ENCODE data around the gene THBS1.
A peak's percentile ranks its signal among the peaks of the same experiment; 100 is the strongest.

Gene THBS1

GRCh38 chr15:39609166-39609916, 28.5 kb downstream of the THBS1 start:
- DNase-seq: no peak

- no peak for DNase-seq
These were observed 29.8 kb downstream of the THBS1 start for GRCh38 chr15:39610665-39611064.

GRCh38 chr15:39613271-39613670, 32.4 kb downstream of the THBS1 start:
- DNase-seq: no peak

GRCh38 chr15:39613861-39614260, 33.0 kb downstream of the THBS1 start:
- DNase-seq: no peak

GRCh38 chr15:39616731-39617455, 36.0 kb downstream of the THBS1 start:
- DNase-seq: no peak

- no peak for DNase-seq
These were observed 37.4 kb downstream of the THBS1 start for GRCh38 chr15:39618063-39618823.

- peak; percentile 33 for DNase-seq
These were observed 40.3 kb downstream of the THBS1 start for GRCh38 chr15:39621210-39621609.

GRCh38 chr15:39621976-39622375, 41.1 kb downstream of the THBS1 start:
- DNase-seq: peak; percentile 81

GRCh38 chr15:39622660-39623516, 42.0 kb downstream of the THBS1 start:
- DNase-seq: no peak

- no peak for DNase-seq
These were observed 42.7 kb downstream of the THBS1 start for GRCh38 chr15:39623529-39623931.

- DNase-seq: no peak
These were observed 43.9 kb downstream of the THBS1 start for GRCh38 chr15:39624806-39625205.

- no peak for DNase-seq
These were observed 44.6 kb downstream of the THBS1 start for GRCh38 chr15:39625451-39625850.

- DNase-seq: no peak
These were observed 45.0 kb downstream of the THBS1 start for GRCh38 chr15:39625856-39626255.

GRCh38 chr15:39627451-39628143, 46.7 kb downstream of the THBS1 start:
- DNase-seq: no peak

GRCh38 chr15:39628144-39628508, 47.2 kb downstream of the THBS1 start:
- no peak for DNase-seq

GRCh38 chr15:39628546-39629257, 47.8 kb downstream of the THBS1 start:
- DNase-seq: no peak

GRCh38 chr15:39629371-39629770, 48.5 kb downstream of the THBS1 start:
- no peak for DNase-seq

GRCh38 chr15:39629906-39630305, 49.0 kb downstream of the THBS1 start:
- no peak for DNase-seq

GRCh38 chr15:39631357-39631756, 50.5 kb downstream of the THBS1 start:
- no peak for DNase-seq

GRCh38 chr15:39638041-39638440, 57.2 kb downstream of the THBS1 start:
- DNase-seq: no peak

GRCh38 chr15:39639037-39639436, 58.2 kb downstream of the THBS1 start:
- no peak for DNase-seq
